Hindlimb muscle (tissue), 1 donor: ENCODE results near the gene DEFB113. TPM values are rescaled to one million over a fixed set of nuclear protein-coding genes. Genes with fewer than 3 reads are reported as not detected.
"Not testable (repeated sequence)": the region's sequence is repeated elsewhere in the genome, so short reads cannot be mapped to it uniquely, and the experiment has no call there.

Source experiments
- DNase-seq: peaks from one replicate; pipeline ENCODE4 v3.0.0-alpha.2; 2013
- polyA plus RNA-seq: library from polyadenylated mRNA; unstranded; fragments of 120-200 nt; gene quantifications from one replicate; pipeline ENCODE4 v1.2.1, GENCODE V29; 2013; ENCODE audit not compliant: insufficient read length

Gene DEFB113, protein sequence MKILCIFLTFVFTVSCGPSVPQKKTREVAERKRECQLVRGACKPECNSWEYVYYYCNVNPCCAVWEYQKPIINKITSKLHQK
- not detected for polyA plus RNA-seq

- DNase-seq, result no peak
Observed at GRCh38 chr6:49969605-49970004, at the start of gene DEFB113. DEFB113 (minus strand) TSS chr6:49969625; CDS start chr6:49969625, 0 bp downstream.

- no peak for DNase-seq
Observed at GRCh38 chr6:50007819-50008218, 38.4 kb upstream of the DEFB113 start.

GRCh38 chr6:50003139-50003538, 33.7 kb upstream of the DEFB113 start:
- no peak for DNase-seq

DNA sequence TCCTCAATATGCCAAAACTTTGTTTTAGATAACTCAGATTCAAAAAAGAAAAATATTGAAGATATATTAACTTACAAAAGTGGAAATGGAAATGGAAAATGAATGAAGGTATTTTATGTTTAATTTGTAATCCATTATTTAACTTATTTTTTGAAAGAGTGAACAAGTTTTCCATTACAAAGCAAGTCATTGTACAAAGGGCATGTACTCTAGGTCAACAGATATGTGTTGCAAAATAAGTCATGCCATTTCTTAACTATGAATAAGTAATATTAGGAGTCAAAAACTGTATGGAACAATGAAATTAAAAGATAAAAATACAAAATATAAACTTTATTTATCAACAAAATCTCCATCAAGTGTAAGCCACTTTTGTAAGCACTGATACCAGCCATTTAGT, 25.9 kb upstream of the DEFB113 start:
- no peak for DNase-seq

DNA sequence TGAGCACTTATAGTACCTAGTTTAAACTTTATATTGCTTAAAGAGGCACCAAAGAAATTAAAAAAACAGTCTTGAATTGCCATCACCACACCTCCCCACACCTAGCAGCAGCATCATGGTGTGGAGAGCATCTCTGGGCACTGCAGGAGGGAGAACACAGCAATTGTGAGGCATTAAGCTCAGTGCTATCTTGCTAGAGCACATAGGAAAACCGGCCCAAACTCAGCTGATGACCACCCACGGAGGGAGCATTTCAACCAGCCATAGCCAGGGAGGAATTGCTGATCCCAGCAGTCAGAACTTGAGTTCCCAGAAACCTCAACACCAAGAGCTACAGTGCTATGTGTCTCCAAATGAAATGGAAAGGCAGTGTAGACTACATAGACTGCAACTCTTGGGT, 19.5 kb upstream of the DEFB113 start:
- no peak for DNase-seq

DNA sequence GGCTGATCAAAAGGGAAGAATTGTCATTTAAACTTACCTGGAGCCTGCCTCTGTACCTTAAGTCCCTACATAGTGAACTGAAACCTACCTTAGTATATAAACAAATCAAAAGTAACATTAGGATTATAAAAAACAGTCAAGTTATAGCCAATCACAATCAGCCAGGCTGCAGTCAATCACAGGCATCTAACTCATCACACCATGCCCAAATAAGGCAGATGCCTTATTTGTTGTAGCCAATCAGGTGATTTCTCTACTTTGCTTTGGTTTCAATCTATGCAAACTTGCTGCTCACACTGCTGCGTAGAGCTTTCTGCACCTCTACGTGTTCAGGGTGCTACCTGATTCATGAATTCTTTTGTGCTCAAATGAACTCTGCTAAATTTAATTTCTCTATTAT, 18.3 kb upstream of the DEFB113 start:
- no peak for DNase-seq

- DNase-seq, result no peak
Observed at GRCh38 chr6:49986551-49986950, 17.1 kb upstream of the DEFB113 start.

GRCh38 chr6:49982046-49982445, 12.6 kb upstream of the DEFB113 start:
- DNase-seq, result no peak

DNA sequence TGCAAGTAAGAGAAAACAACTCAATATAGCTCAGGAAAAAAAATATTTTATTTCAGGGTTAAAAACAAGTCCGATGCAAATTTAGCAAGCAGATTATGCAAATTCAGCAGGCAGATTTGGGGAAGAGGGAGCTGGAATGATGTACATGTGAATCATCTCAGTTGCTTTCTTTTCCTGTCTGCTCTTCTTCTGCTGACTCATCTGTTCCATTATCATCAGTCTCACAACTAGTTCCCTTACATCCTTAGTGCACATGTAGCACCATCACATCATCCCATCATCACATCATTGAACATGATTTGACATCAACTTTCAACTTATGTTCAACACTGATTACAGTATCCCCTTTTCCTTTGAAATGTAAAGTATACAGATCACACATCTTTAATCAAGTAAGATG, 11.5 kb upstream of the DEFB113 start:
- no peak for DNase-seq

DNA sequence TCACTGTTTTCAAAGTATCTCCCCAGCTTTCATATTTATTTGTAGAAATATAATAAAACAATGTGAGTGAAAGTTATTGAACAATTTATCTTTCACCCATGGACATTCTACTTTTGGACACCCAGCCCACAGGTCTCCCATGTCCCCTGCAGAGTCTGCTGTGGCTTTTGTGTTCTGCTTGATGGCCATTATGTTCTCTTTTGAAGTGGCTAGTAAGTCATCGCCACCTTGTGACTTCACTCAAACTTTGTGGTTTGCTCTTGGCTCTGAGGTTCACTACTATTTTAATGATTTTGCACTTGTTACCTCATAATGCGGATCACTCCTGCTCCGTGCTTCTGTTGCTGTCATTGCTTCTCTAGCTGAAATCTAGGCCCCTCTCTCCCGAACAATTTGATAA, 10.2 kb upstream of the DEFB113 start:
- no peak for DNase-seq

- DNase-seq, result no peak
Observed at GRCh38 chr6:49978332-49979226, 9.2 kb upstream of the DEFB113 start.

DNA sequence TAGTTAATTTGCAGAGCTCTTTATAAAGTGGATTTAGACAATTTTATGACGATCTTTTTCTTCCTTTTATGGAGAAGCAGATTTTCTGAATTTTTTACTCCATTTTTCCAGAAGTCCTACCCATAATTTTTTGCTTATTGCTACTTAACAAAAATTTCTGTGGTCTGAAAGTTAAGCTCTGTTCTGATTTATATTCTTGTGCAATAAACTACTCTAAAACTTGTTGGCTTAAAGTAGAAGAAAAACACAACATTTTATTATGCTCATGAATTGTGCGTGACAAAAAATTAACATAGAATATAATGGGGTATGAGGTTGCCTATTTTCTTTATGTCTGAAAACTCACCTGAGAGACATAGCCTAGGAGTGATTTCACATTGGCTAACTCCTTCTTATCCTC, 2.6 kb downstream of the DEFB113 start:
- DNase-seq, result no peak

DNA sequence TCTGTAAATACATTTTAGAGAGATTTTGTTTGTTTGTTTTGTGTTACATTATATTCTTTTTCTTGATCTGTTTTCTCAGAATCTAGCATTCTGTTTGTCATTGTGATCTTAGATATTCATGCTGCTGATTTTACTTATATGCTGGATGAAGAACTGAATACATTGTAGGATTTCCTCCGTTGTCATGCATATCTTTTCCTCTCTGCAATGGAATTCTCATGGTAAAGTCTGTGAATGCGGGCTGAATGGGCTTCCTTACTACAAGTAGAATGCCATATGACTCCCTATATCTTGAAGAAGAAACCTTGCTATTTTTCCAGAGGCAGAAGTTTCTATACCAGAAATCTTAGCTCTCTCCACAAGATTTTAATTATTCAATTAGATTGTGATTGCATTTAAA, 3.1 kb downstream of the DEFB113 start:
- DNase-seq, result no peak

GRCh38 chr6:49964064-49964463, 5.4 kb downstream of the DEFB113 start, which contains the start of gene DEFB114:
DEFB114 (minus strand) TSS chr6:49964164; CDS start chr6:49964105, 59 bp downstream.
- DNase-seq, result no peak

DNA sequence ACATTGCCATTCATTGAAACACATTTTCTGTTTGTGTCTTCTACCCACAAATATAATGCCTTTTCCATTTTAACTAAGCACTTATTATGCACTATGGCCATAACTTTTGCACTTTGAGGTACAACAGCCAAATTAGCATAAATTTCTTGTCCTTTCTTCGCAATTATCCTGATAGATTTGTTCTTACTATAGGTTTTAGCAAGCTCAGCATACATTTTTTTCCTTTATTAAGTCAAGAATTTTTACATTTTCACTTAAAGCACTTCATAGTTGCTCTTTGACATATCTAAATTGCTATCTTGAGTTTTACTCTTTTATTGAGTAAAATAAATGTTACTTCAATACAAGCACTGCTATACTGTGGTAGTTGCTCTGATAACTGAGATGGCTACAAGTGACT, 11.2 kb downstream of the DEFB113 start:
- no peak for DNase-seq

GRCh38 chr6:49955847-49956246, 13.6 kb downstream of the DEFB113 start:
- DNase-seq, result no peak

DNA sequence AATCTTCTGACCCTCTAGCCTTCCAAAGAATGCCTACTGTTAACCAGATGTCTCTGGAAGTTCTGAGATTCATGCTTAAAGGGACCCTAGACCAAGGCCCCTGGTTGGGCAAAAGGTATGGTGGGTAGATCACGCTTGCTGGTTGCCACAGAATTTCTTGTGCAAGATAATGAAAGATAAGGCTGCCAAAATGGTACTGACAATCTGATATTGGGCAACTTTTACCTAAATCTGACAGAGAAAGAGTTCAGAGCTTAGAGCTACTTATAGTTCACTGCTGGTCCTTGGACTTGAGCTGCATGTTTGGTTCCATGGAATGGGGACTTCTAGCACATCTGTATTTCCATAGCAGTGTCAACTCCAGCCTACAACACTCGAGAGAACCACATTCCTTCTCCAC, 17.5 kb downstream of the DEFB113 start:
- DNase-seq, result no peak

- no peak for DNase-seq
Observed at GRCh38 chr6:49950415-49950751, 19.0 kb downstream of the DEFB113 start.

DNA sequence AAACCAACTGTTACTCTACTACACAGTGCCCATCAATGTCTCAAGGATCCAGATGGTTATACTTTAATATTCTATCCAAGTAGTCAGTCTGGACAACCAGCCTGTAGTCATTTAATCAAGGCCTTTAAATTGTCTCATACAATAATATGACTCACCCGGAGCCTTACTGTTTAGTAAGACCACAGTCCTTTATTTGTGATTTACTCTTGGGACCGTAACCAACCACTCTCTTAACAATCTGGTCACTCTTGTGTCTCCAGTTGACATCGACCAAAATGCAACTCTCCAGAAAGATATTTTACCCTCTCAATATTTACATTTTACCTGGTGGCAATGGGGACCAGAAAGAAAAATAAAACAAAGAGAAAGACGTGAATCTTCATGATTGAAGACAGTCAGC, 20.4 kb downstream of the DEFB113 start:
- no peak for DNase-seq

DNA sequence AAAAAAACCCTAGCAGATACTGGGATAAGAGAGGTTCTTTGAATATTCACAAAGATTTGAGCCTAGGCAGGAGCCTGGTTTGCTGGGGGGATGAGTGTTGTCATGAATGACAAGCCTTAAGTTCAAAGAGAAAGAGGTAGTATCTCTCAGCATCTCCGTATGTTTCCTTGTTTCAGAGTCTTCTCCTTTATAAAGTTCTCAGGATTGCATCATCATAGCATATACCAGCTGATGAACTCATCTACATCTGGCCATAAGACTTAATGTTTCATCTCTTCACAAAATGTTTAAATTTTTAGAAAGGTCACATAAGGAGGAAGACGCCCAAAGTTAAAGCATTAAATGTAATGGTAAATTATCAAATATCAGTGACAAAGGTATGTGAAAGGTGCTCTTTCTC, 22.6 kb downstream of the DEFB113 start:
- DNase-seq, result no peak

GRCh38 chr6:49944068-49944467, 25.4 kb downstream of the DEFB113 start:
- DNase-seq, result not testable (repeated sequence)

GRCh38 chr6:49939993-49940498, 29.4 kb downstream of the DEFB113 start:
- no peak for DNase-seq

DNA sequence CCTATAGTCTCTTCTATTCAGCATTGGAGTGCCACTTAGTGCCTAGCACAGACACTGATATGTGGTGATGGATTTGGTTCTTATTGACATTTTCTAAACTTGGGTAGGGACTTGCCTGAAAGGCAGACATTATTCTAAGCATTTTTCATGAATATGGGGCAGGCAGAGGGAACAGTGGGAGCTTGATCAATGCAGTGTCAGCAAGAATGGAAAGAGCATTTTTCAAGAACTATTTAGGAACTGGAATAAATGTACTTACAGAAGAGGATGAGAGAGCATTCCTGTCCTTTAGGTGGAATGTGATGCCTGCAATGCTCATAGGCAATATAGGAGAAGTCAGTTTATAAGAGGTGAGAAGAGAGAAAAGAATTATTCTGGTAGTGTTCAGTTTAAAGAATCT, 31.6 kb downstream of the DEFB113 start:
- no peak for DNase-seq

- DNase-seq, result no peak
Observed at GRCh38 chr6:49937017-49937416, 32.4 kb downstream of the DEFB113 start.
